Mesodermal cell (in vitro differentiated cells): ENCODE results near the gene HECW1.

Experiments
- H3K27ac ChIP-seq: 2 replicates; pipeline ENCODE4 v1.7.0; 2013; ENCODE audit warnings: mild to moderate bottlenecking, low read depth, low read length, moderate library complexity; ENCODE audit not compliant: severe bottlenecking
- H3K36me3 ChIP-seq: 2 replicates; pipeline ENCODE4 v1.7.1; 2013; ENCODE audit warnings: mild to moderate bottlenecking, low read length, moderate library complexity; ENCODE audit not compliant: control insufficient read depth, insufficient read depth
- H3K4me1 ChIP-seq: one replicate; pipeline ENCODE4 v1.7.1; 2013; ENCODE audit warnings: mild to moderate bottlenecking, low read length; ENCODE audit not compliant: insufficient read depth, control insufficient read depth, poor library complexity, severe bottlenecking
- H3K4me3 ChIP-seq: 2 replicates; pipeline ENCODE4 v1.7.0; 2013; ENCODE audit warnings: low read length, control low read depth, mild to moderate bottlenecking; ENCODE audit not compliant: insufficient read depth, poor library complexity, severe bottlenecking; ENCODE audit errors: extremely low read depth
- H3K9me3 ChIP-seq: 2 replicates; pipeline ENCODE4 v1.7.1; 2013; ENCODE audit warnings: mild to moderate bottlenecking, low read length, moderate library complexity; ENCODE audit not compliant: control insufficient read depth
- WGBS, 2 experiments: methylation state at CpG; one replicate each; pipeline ENCODE4 v1.1.5; 2013; ENCODE audit warnings: missing lambda C conversion rate in 2 of 2; ENCODE audit not compliant: insufficient coverage in 2 of 2; 5-methylcytosine and 5-hydroxymethylcytosine counted together

HECW1 gene

GRCh38 chr7:43229801-43230200, 117.4 kb downstream of the HECW1 start:
- H3K4me1 ChIP-seq: no peaks in the 10 kb centered on the region
- no peak overlapping the region for H3K27ac ChIP-seq
- H3K4me3 ChIP-seq: no peak overlapping the region
- H3K36me3 ChIP-seq: no peaks in the 10 kb centered on the region
- 88 to 93% methylated on average over 3 of the region's 5 CpGs for WGBS, 2 experiments
- no peaks in the 10 kb centered on the region for H3K9me3 ChIP-seq

GRCh38 chr7:43232366-43232765, 119.9 kb downstream of the HECW1 start:
- H3K27ac ChIP-seq: no peak overlapping the region
- WGBS, 2 experiments: no CpG with 5 or more reads among the region's 2 CpGs
- no peaks in the 10 kb centered on the region for H3K36me3 ChIP-seq
- H3K4me1 ChIP-seq: no peaks in the 10 kb centered on the region
- no peaks in the 10 kb centered on the region for H3K9me3 ChIP-seq
- no peak overlapping the region for H3K4me3 ChIP-seq

GRCh38 chr7:43234073-43234472, 121.6 kb downstream of the HECW1 start:
- 71 to 86% methylated on average over 4 to 5 of the region's 5 CpGs for WGBS, 2 experiments
- no peaks in the 10 kb centered on the region for H3K36me3 ChIP-seq

GRCh38 chr7:43234968-43235367, 122.5 kb downstream of the HECW1 start:
- H3K4me1 ChIP-seq: no peaks in the 10 kb centered on the region
- no peak overlapping the region for H3K27ac ChIP-seq
- 83 to 84% methylated on average over 3 of the region's 4 CpGs for WGBS, 2 experiments
- H3K36me3 ChIP-seq: no peaks in the 10 kb centered on the region
- no peaks in the 10 kb centered on the region for H3K9me3 ChIP-seq
- H3K4me3 ChIP-seq: no peak overlapping the region

More at GRCh38 chr7:43234073-43234472, 121.6 kb downstream of the HECW1 start:
- no peak overlapping the region for H3K27ac ChIP-seq
- no peak overlapping the region for H3K4me3 ChIP-seq
- no peaks in the 10 kb centered on the region for H3K9me3 ChIP-seq
- H3K4me1 ChIP-seq: no peaks in the 10 kb centered on the region

- 94 to 96% methylated on average over 5 to 6 of the region's 6 CpGs for WGBS, 2 experiments
- no peak overlapping the region for H3K4me3 ChIP-seq
- no peaks in the 10 kb centered on the region for H3K9me3 ChIP-seq
- no peak overlapping the region for H3K27ac ChIP-seq
- no peaks in the 10 kb centered on the region for H3K36me3 ChIP-seq
- no peaks in the 10 kb centered on the region for H3K4me1 ChIP-seq
These were observed 128.1 kb downstream of the HECW1 start for GRCh38 chr7:43240565-43240964.

GRCh38 chr7:43242628-43243255, 130.3 kb downstream of the HECW1 start:
- Histone ChIP-seq H3K36me3 (no peaks in the 10 kb centered on the region), H3K27ac (no peak overlapping the region), H3K9me3 (no peaks in the 10 kb centered on the region), H3K4me3 (no peak overlapping the region), H3K4me1 (no peaks in the 10 kb centered on the region)
- WGBS, 2 experiments: 93 to 97% methylated on average over 12 to 13 of the region's 13 CpGs

- H3K36me3 ChIP-seq: no peaks in the 10 kb centered on the region
- H3K27ac ChIP-seq: no peak overlapping the region
- no peaks in the 10 kb centered on the region for H3K9me3 ChIP-seq
- H3K4me3 ChIP-seq: no peak overlapping the region
- 86 to 90% methylated on average over 1 to 3 of the region's 3 CpGs for WGBS, 2 experiments
- H3K4me1 ChIP-seq: peaks cover 3% of the 10 kb centered on the region
These were observed 131.8 kb downstream of the HECW1 start for GRCh38 chr7:43244232-43244631.

- Histone ChIP-seq H3K9me3 (no peaks in the 10 kb centered on the region), H3K4me3 (no peak overlapping the region), H3K27ac (no peak overlapping the region), H3K4me1 (peaks cover 3% of the 10 kb centered on the region), H3K36me3 (no peaks in the 10 kb centered on the region)
- WGBS, 2 experiments: 97 to 100% methylated on average over 5 of the region's 6 CpGs
These were observed 132.3 kb downstream of the HECW1 start for GRCh38 chr7:43244784-43245183.

GRCh38 chr7:43247757-43248156, 135.3 kb downstream of the HECW1 start:
- Histone ChIP-seq H3K27ac (no peak overlapping the region), H3K36me3 (no peaks in the 10 kb centered on the region), H3K4me1 (peaks cover 3% of the 10 kb centered on the region), H3K4me3 (no peak overlapping the region), H3K9me3 (no peaks in the 10 kb centered on the region)

GRCh38 chr7:43248553-43248952, 136.1 kb downstream of the HECW1 start:
- 75 to 78% methylated on average over 1 of the region's 4 CpGs for WGBS, 2 experiments
- no peak overlapping the region for H3K4me3 ChIP-seq
- H3K27ac ChIP-seq: no peak overlapping the region
- no peaks in the 10 kb centered on the region for H3K36me3 ChIP-seq
- no peaks in the 10 kb centered on the region for H3K9me3 ChIP-seq
- H3K4me1 ChIP-seq: peaks cover 3% of the 10 kb centered on the region

GRCh38 chr7:43248961-43249822, 136.7 kb downstream of the HECW1 start:
- Histone ChIP-seq H3K36me3 (no peaks in the 10 kb centered on the region), H3K9me3 (no peaks in the 10 kb centered on the region), H3K4me3 (no peak overlapping the region), H3K4me1 (peaks cover 3% of the 10 kb centered on the region), H3K27ac (no peak overlapping the region)
- 93 to 94% methylated on average over 25 of the region's 29 CpGs for WGBS, 2 experiments
